ENCODE results near the gene FIG4. TPM values are rescaled to one million over a fixed set of nuclear protein-coding genes. Genes with fewer than 3 reads are reported as not detected.
A peak's percentile ranks its signal among the peaks of the same experiment; 100 is the strongest.

FIG4 gene
- total RNA-seq, 1 experiment from 2014 or later, result 23.1 TPM

- Histone ChIP-seq H3K23ac (ENCODE audit: insufficient read length, low read depth, low read length) (no peak overlapping the region), H2BK20ac (ENCODE audit: low read depth, low read length, poor library complexity, severe bottlenecking) (no peak overlapping the region), H4K8ac (replicated peaks; ENCODE audit: insufficient read length, low read depth, low read length) (no peak overlapping the region), H3K4me1 (ENCODE audit: insufficient read depth, low read length) (no peaks in the 10 kb centered on the region), H3K56ac (ENCODE audit: insufficient read length, low read depth, low read length) (no peak overlapping the region), H2AFZ (ENCODE audit: low read length) (no peak overlapping the region), H3K9me3 (ENCODE audit: control insufficient read depth, low read depth, low read length) (no peaks in the 10 kb centered on the region), H3K27me3 (ENCODE audit: insufficient read depth, low read length) (no peaks in the 10 kb centered on the region), H2BK12ac (ENCODE audit: insufficient read length, low read depth, low read length) (no peak overlapping the region), H3T11ph (ENCODE audit: low read length) (no peak overlapping the region), H2BK15ac (ENCODE audit: low read depth, low read length) (0 out of 2 replicates have a peak overlapping the region, but pooled peaks have one; percentile 76), H3K79me1 (ENCODE audit: insufficient read depth, low read depth, low read length, poor library complexity, severe bottlenecking) (no peaks in the 10 kb centered on the region), H3K4me2 (ENCODE audit: insufficient read depth, insufficient read length, low read length) (no peak overlapping the region), H3K14ac (ENCODE audit: insufficient read depth, low read length) (no peak overlapping the region), H2BK120ac (ENCODE audit: low read depth, low read length, poor library complexity, severe bottlenecking) (no peak overlapping the region), H4K91ac (ENCODE audit: insufficient read length, low read depth, low read length) (no peak overlapping the region), H2AK5ac (ENCODE audit: insufficient read length, low read length) (no peak overlapping the region), H3K4ac (ENCODE audit: low read depth, low read length) (no peak overlapping the region), H2BK5ac (ENCODE audit: insufficient read length, low read length) (no peak overlapping the region), H3K18ac (ENCODE audit: insufficient read length, low read depth, low read length) (no peak overlapping the region), H3K27ac (ENCODE audit: insufficient read length, low read depth, low read length) (no peak overlapping the region), H3K79me2 (ENCODE audit: insufficient read depth, low read length) (no peaks in the 10 kb centered on the region), H4K5ac (ENCODE audit: insufficient read length, low read depth, low read length) (no peak overlapping the region), H3K9ac (ENCODE audit: extremely low read depth, insufficient read length, low read length) (no peak overlapping the region), H3K23me2 (ENCODE audit: insufficient read length, low read depth, low read length, poor library complexity, severe bottlenecking) (no peaks in the 10 kb centered on the region), H4K20me1 (ENCODE audit: control insufficient read depth, insufficient read depth, insufficient read length) (no peaks in the 10 kb centered on the region)
- DNase-seq, result no peak
- Mint-ChIP-seq H3K36me3 (ENCODE audit: insufficient read depth in 1 of 3, low read depth in 3 of 3) (peaks cover 5 to 10% (median 9%) of the 10 kb centered on the region in 3 experiments), H3K9me3 (no peaks in the 10 kb centered on the region), H3K27ac (no peak overlapping the region; a peak in 1 of 7 replicates), H3K4me3 (no peak overlapping the region), H3K27me3 (ENCODE audit: low read depth) (no peaks in the 10 kb centered on the region), H3K4me1 (peaks cover 0 to 5% of the 10 kb centered on the region in 2 experiments; a peak in 2 of 4 replicates)
- no peak for TF ChIP-seq CTCF (conservative IDR thresholded peaks at IDR 0.05)
- no CpG with 5 or more reads among the region's 2 CpGs for WGBS (ENCODE audit: extremely low coverage, insufficient read length, low lambda C conversion rate)
These were observed 91.4 kb downstream of the FIG4 start for GRCh38 chr6:109782491-109782999.
